MCF 10A (cell line): ENCODE results near the gene PPEF2. TPM values are rescaled to one million over a fixed set of nuclear protein-coding genes. Genes with fewer than 3 reads are reported as not detected.

ENCODE experiments used
- BruUV-seq: library from RNA; stranded (reverse); fragments of 400-500 nt; replicated peaks from 2 replicates; lab custom pipeline; 2021; lab: Mats Ljungman, UMichigan
- CTCF ChIA-PET: fragments of 300-600 bp; sonication (Branson Sonifier 250); formaldehyde crosslinking; extraction: SDS; loops from one replicate; lab custom pipeline; 2021; ENCODE audit warnings: antibody characterized with exemption, inconsistent platforms; lab: Yijun Ruan, JAX
- POLR2A ChIA-PET: fragments of 300-600, 350-650 bp; sonication (Branson Sonifier 250); formaldehyde crosslinking; extraction: SDS; loops from one replicate; lab custom pipeline; 2020; ENCODE audit warnings: antibody characterized with exemption, inconsistent platforms; lab: Yijun Ruan, JAX
- DNase-seq: peaks from one replicate; pipeline ENCODE4 v3.0.0-alpha.2; 2018; ENCODE audit not compliant: unreplicated experiment
- H3K27ac Mint-ChIP-seq: one replicate; pipeline ENCODE4 v1.8.0; 2022; ENCODE audit warnings: mild to moderate bottlenecking, low read depth, mixed read lengths; ENCODE audit not compliant: unreplicated experiment
- H3K27me3 Mint-ChIP-seq: one replicate; pipeline ENCODE4 v1.8.0; 2022; ENCODE audit warnings: mixed read lengths; ENCODE audit not compliant: insufficient read depth, unreplicated experiment
- H3K36me3 Mint-ChIP-seq: one replicate; pipeline ENCODE4 v1.8.0; 2022; ENCODE audit warnings: mild to moderate bottlenecking, moderate library complexity, mixed read lengths; ENCODE audit not compliant: insufficient read depth, unreplicated experiment
- H3K4me1 Mint-ChIP-seq: one replicate; pipeline ENCODE4 v1.8.0; 2022; ENCODE audit warnings: mixed read lengths; ENCODE audit not compliant: insufficient read depth, unreplicated experiment
- H3K4me3 Mint-ChIP-seq: one replicate; pipeline ENCODE4 v1.8.0; 2022; ENCODE audit warnings: mild to moderate bottlenecking, moderate library complexity, mixed read lengths; ENCODE audit not compliant: unreplicated experiment
- H3K9me3 Mint-ChIP-seq: one replicate; pipeline ENCODE4 v1.8.0; 2022; ENCODE audit warnings: mixed read lengths; ENCODE audit not compliant: unreplicated experiment
- intact Hi-C: fragments of 100-400 bp; cut with micrococcal nuclease; formaldehyde crosslinking; loops from 2 replicates; pipeline ENCODE4 v1.14.1; 2022
- total RNA-seq: library from RNA; stranded (reverse); gene quantifications from 2 replicates; pipeline ENCODE4 v1.2.3, GENCODE V29; 2022
- TF ChIP-seq, protein P1 (sequence below): fragments of 200-600 bp; IDR thresholded peaks from one replicate; pipeline ENCODE4 v1.8.0; 2022; ENCODE audit warnings: antibody characterized with exemption, mild to moderate bottlenecking; ENCODE audit not compliant: unreplicated experiment

Gene PPEF2
- total RNA-seq, 1 experiment from 2014 or later = not detected

DNA sequence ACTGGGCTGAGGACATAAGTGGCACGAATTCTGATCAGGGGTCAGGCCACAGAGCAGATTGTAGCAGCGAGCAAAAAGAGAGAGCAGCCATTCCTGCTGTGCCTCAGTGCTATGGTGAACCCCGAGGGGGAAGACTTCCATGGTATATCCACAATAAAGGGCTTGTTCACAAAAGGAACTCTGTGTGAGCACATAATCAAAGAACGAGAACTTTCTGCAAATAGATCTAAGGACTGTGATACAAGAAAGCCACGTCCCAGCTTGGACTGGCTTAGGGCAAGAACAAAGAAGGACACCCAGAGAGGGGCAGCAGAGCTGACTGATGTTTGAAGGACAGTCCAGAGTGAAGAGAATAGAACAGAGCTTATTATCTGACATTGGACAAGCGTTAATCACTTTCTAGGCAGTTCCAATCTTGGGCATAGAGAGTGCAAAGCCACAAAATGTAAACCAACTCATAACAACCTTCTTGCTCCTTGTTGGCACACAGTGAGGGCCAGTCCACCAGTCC, 24.0 kb downstream of the PPEF2 start:
- Mint-ChIP-seq H3K4me3 (no peak overlapping the region), H3K4me1 (no peaks in the 10 kb centered on the region), H3K27ac (no peak overlapping the region), H3K36me3 (no peaks in the 10 kb centered on the region), H3K9me3 (no peaks in the 10 kb centered on the region), H3K27me3 (peaks cover 31% of the 10 kb centered on the region)
- intact Hi-C loops = no loop called here
- CTCF ChIA-PET = interaction anchor here (0.6 kb wide), 1 partner anchor 23 kb away, joined by 3 read pairs; no protein-coding TSS in a partner anchor
- DNase-seq = no peak
- POLR2A ChIA-PET = interaction anchor here (0.6 kb wide), 1 partner anchor 24 kb away, joined by 3 read pairs; no protein-coding TSS in a partner anchor
- no TSS peak for BruUV-seq
- TF ChIP-seq, protein P1, sequence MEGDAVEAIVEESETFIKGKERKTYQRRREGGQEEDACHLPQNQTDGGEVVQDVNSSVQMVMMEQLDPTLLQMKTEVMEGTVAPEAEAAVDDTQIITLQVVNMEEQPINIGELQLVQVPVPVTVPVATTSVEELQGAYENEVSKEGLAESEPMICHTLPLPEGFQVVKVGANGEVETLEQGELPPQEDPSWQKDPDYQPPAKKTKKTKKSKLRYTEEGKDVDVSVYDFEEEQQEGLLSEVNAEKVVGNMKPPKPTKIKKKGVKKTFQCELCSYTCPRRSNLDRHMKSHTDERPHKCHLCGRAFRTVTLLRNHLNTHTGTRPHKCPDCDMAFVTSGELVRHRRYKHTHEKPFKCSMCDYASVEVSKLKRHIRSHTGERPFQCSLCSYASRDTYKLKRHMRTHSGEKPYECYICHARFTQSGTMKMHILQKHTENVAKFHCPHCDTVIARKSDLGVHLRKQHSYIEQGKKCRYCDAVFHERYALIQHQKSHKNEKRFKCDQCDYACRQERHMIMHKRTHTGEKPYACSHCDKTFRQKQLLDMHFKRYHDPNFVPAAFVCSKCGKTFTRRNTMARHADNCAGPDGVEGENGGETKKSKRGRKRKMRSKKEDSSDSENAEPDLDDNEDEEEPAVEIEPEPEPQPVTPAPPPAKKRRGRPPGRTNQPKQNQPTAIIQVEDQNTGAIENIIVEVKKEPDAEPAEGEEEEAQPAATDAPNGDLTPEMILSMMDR = no peak

- H3K36me3 Mint-ChIP-seq = no peaks in the 10 kb centered on the region
- TF ChIP-seq, protein P1 = no peak
- no peaks in the 10 kb centered on the region for H3K4me1 Mint-ChIP-seq
- ChIA-PET CTCF (interaction anchor here (0.6 to 1.8 kb wide), 2 partner anchors 19 to 306 kb away, joined by 3 to 6 read pairs; no protein-coding TSS in a partner anchor), POLR2A (no interaction called here)
- no peaks in the 10 kb centered on the region for H3K9me3 Mint-ChIP-seq
- DNase-seq = no peak
- H3K27ac Mint-ChIP-seq = no peak overlapping the region
- intact Hi-C loops = no loop called here
- H3K4me3 Mint-ChIP-seq = no peak overlapping the region
- H3K27me3 Mint-ChIP-seq = peaks cover 31% of the 10 kb centered on the region
- no TSS peak for BruUV-seq
Observed at GRCh38 chr4:75876218-75876617, 26.0 kb downstream of the PPEF2 start.

DNA sequence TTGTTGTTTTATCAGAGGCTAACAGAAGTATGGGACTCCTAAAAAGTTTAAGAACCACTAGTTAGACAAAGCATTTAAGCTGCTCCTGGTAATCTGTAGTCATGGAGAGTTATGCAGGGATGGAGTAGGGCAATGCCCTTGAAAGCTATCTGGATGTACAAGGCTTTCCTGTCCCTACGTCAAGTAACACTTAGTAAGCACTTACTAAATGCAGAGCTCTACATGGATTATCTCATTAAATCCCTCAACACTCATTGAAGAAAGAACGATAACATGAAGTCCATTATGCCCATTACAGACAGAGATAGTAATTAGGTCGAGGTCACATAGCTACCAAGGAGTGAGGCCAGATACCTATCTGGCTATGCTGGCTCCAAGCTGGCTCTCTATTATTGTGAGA, 33.2 kb downstream of the PPEF2 start:
- no peak for DNase-seq
- ChIA-PET POLR2A (no interaction called here), CTCF (interaction anchor here (0.6 to 1.9 kb wide), 5 partner anchors 21 to 314 kb away, joined by 3 to 4 read pairs (median 3); no protein-coding TSS in a partner anchor)
- intact Hi-C loops = no loop called here
- Mint-ChIP-seq H3K4me1 (no peaks in the 10 kb centered on the region), H3K9me3 (no peaks in the 10 kb centered on the region), H3K27me3 (no peaks in the 10 kb centered on the region), H3K27ac (no peak overlapping the region), H3K4me3 (no peak overlapping the region), H3K36me3 (no peaks in the 10 kb centered on the region)
- BruUV-seq = no TSS peak
- TF ChIP-seq, protein P1 = no peak

DNA sequence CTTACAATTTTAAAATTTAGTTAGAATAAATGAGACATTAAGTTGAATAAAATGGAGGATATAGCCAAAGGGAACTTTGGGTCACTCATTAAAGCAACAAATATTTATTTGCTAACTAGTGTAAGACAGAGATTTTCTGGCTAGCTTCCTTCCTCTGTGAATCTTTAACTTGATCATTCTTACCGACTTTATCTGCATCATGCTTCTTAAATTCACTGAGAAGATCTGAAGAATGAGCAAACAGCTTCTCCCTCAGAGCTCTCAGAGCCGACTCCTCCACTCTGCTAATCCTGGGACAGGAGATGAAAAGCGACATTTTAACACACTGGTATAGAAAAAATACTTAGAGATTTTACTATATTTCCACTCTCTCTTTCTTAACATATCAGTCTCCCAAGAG, 35.1 kb downstream of the PPEF2 start:
- intact Hi-C loops = no loop called here
- Mint-ChIP-seq H3K27me3 (no peaks in the 10 kb centered on the region), H3K4me1 (no peaks in the 10 kb centered on the region), H3K36me3 (no peaks in the 10 kb centered on the region), H3K9me3 (no peaks in the 10 kb centered on the region), H3K4me3 (no peak overlapping the region), H3K27ac (no peak overlapping the region)
- ChIA-PET POLR2A (no interaction called here), CTCF (interaction anchor here (0.6 to 1.1 kb wide), 3 partner anchors 36 to 354 kb away, joined by 3 to 5 read pairs (median 4); no protein-coding TSS in a partner anchor)
- BruUV-seq = no TSS peak
- TF ChIP-seq, protein P1 = no peak
- no peak for DNase-seq
